H1 (cell line): ENCODE measurements around the gene ZIC5. TPM values are rescaled to one million over a fixed set of nuclear protein-coding genes. Genes with fewer than 3 reads are reported as not detected.

Source experiments
- RBBP5 ChIP-seq: IDR thresholded peaks from 2 replicates; pipeline ENCODE4 v1.7.1; 2012; ENCODE audit warnings: low read depth, mild to moderate bottlenecking, inconsistent platforms, low read length, moderate library complexity, borderline replicate concordance
- polyA plus RNA-seq, 7 experiments: library from polyadenylated mRNA; depleted of rRNA in 3 of 7; stranded (reverse) in 5 of 7; unstranded in 2 of 7; fragments of >200 nt in 5 of 7; fragments of 200-250 nt in 2 of 7; gene quantifications; 1 replicate in 5 of 7; 2 replicates in 1 of 7; 4 replicates in 1 of 7; pipeline versions ENCODE4 v1.2.1 to v1.2.3, GENCODE V29; 2011 to 2013; ENCODE audit warnings: missing spikeins in 2 of 7, mixed read lengths in 2 of 7
- total RNA-seq: library from RNA; stranded (reverse); fragmentation: NEBNext Ultra II Directional; extraction: Animal tissue kit (Norgen Biotek cat#: 25700); gene quantifications from 2 replicates; pipeline ENCODE4 v1.2.1, GENCODE V29; 2021

Gene ZIC5
- total and polyA plus RNA-seq, 2 of the 8 experiments (the other 6 are each of a cell fraction or from before 2014, with no cell fraction given): 14.2 to 52.7 TPM

DNA sequence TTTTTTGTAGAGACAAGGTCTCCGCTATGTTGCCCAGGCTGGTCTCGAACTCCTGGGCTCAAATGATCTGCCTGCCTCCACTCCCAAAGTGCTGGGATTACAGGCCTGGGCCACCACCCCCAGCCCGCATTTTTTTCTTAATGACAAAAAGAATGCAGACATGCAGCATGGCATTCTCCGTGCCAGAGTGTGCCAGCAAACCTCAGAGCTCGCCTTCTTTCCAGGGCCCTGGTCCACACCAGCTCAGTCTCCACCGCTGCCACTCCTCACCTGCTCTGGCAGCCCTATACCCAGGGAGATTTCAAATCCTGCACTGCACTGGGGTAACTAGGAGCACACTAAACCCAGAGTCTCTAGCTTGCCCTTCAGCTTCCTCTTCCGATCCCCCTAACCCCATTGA is 41.7 kb downstream of the ZIC5 start (continued):
- TF ChIP-seq RBBP5: no peak
